22Rv1 (cell line): ENCODE results near the gene WRAP53.

Experiments
- H3K27ac ChIP-seq: fragments of 450-650 bp; 2 replicates; pipeline ENCODE4 v1.5.1; 2017
- CTCF ChIP-seq: fragments of 450-650 bp; IDR thresholded peaks from 2 replicates; pipeline ENCODE4 v1.5.1; 2017; ENCODE audit warnings: mild to moderate bottlenecking
- ZFX ChIP-seq: fragments of 450-650 bp; IDR thresholded peaks from 2 replicates; pipeline ENCODE4 v1.6.1; 2017; ENCODE audit warnings: antibody characterized with exemption, borderline replicate concordance

WRAP53 gene

DNA sequence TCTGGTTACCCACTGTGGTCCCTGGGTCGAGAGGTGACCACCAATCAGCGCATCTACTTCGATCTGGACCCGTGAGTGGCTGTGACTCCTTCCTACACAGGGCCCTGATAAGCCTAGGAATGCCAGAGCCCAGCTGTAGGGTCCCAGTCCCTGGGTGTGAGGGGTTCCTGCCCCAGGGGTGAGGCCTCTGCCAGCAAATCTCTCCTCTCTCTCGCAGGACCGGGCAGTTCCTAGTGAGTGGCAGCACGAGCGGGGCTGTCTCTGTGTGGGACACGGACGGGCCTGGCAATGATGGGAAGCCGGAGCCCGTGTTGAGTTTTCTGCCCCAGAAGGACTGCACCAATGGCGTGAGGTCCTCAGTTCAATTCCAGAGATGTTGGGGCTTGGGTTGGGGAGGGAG lies 14.5 kb downstream of the WRAP53 start:
- H3K27ac ChIP-seq = peak overlapping the region; percentile 41; the same call in 1 of the 2 replicates
- TF ChIP-seq CTCF (no peak), ZFX (no peak)

- TF ChIP-seq CTCF = no peak
- TF ChIP-seq ZFX = no peak
- peak overlapping the region; percentile 41; the same call in 1 of the 2 replicates for H3K27ac ChIP-seq
These were observed 15.6 kb downstream of the WRAP53 start for GRCh38 chr17:7703584-7704479.

- TF ChIP-seq ZFX = no peak
- TF ChIP-seq CTCF = no peak
- H3K27ac ChIP-seq = peak within 1 kb of the TSS; percentile 41
These were observed 16.5 kb downstream of the WRAP53 start, which contains the start of gene EFNB3 for GRCh38 chr17:7704601-7705268. TSS of gene EFNB3 (plus strand) at chr17:7705202. CDS start at chr17:7705599, 397 bp downstream.

GRCh38 chr17:7705269-7706255 lies 17.3 kb downstream of the WRAP53 start:
- TF ChIP-seq CTCF (no peak), ZFX (no peak)
- peak overlapping the region; percentile 41; the same call in 1 of the 2 replicates for H3K27ac ChIP-seq

- H3K27ac ChIP-seq = no peak overlapping the region
- no peak for TF ChIP-seq CTCF
These were observed 18.5 kb downstream of the WRAP53 start for GRCh38 chr17:7706631-7707354.

DNA sequence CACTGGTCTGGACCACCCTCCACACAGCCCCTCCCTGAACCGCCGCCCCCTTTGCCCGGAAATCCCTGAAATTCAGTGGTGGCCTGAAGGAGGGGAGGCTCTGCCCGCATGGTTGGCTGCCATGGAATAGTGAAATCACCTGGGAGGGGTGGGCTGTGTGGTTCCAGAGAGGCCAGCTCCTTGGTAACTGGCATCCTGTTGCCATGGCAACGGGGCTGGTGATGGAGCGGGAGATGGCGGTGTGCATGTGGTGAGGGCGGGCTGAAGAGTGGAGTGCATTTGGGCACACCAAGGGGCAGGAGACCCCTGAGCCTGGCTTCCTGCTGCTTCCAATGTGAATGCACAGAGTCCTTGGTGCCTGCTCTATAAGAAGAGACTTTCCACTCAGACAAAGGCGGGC lies 19.2 kb downstream of the WRAP53 start:
- no peak overlapping the region for H3K27ac ChIP-seq
- TF ChIP-seq CTCF (no peak), ZFX (no peak)
